ENCODE results near the gene EID3. TPM values are rescaled to one million over a fixed set of nuclear protein-coding genes. Genes with fewer than 3 reads are reported as not detected.

Gene EID3
- total and polyA plus RNA-seq, 2 experiments from 2014 or later: 3.3 to 3.4 TPM

DNA sequence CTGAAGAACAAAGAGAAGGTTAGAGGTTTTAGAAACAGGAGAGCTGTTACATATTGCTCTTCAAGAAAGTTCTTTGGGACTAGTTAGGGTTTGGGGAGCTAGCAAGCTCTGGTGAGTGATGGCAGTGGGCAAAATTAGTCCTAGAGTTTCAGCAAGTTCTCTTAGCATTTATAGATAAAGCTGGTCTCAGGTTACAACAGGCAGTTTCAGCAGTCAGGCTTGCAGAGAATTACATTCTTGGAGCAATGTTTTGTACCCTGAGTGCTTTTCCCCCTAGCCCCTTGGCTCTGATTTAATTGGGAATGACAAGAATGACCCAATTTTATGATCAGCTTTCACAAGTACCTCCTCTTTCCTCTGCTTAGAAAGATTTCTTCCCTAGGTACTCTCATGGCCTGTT lies 21.4 kb upstream of the EID3 start:
- H2AFZ ChIP-seq: peak overlapping the region; percentile 67

More for the DNA sequence above, 21.4 kb upstream of the EID3 start:
- ATAC-seq (no peak), DNase-seq (ENCODE audit: low spot score) (no peak)
- peaks cover 8% of the 10 kb centered on the region for H3K4me1 ChIP-seq (ENCODE audit: insufficient read depth)
- H3K4me3 ChIP-seq: no peak overlapping the region
- H3K9me2 ChIP-seq (ENCODE audit: insufficient read depth): no peaks in the 10 kb centered on the region
- no peak overlapping the region for H3K4me2 ChIP-seq
- no peaks in the 10 kb centered on the region for H4K20me1 ChIP-seq (replicated peaks; ENCODE audit: insufficient read depth)
- no peaks in the 10 kb centered on the region for H3K36me3 ChIP-seq (ENCODE audit: insufficient read depth)
- no peak overlapping the region for H3K27ac Mint-ChIP-seq
- H3F3A ChIP-seq (replicated peaks; ENCODE audit: low read depth): no peaks in the 10 kb centered on the region
- H3K4me1 Mint-ChIP-seq: peaks cover 19% of the 10 kb centered on the region
- no peak overlapping the region for H3K27ac ChIP-seq (ENCODE audit: low read depth)
- no peaks in the 10 kb centered on the region for H3K27me3 ChIP-seq (ENCODE audit: insufficient read depth)
- no peak overlapping the region for H3K4me3 Mint-ChIP-seq
- TF ChIP-seq NANOG (IDR thresholded peaks at IDR 0.05; ENCODE audit: borderline replicate concordance) (no peak), EZH2phosphoT487 (IDR thresholded peaks at IDR 0.05; ENCODE audit: unreplicated experiment) (no peak), EZH2 (IDR thresholded peaks at IDR 0.05; ENCODE audit: low read depth, unreplicated experiment) (no peak), POLR2AphosphoS5 (IDR thresholded peaks at IDR 0.05; ENCODE audit: low read depth) (no peak), STAT1 (IDR thresholded peaks at IDR 0.05; ENCODE audit: unreplicated experiment) (no peak), JUNB (IDR thresholded peaks at IDR 0.05; ENCODE audit: unreplicated experiment) (no peak), CREB1 (CRISPR knock-in tag; IDR thresholded peaks at IDR 0.05; ENCODE audit: low read depth) (no peak), ZNF331 (CRISPR knock-in tag; IDR thresholded peaks at IDR 0.05; ENCODE audit: low read depth) (no peak), ZNF114 (CRISPR knock-in tag; IDR thresholded peaks at IDR 0.05) (no peak)
- TF ChIP-seq, protein P1, sequence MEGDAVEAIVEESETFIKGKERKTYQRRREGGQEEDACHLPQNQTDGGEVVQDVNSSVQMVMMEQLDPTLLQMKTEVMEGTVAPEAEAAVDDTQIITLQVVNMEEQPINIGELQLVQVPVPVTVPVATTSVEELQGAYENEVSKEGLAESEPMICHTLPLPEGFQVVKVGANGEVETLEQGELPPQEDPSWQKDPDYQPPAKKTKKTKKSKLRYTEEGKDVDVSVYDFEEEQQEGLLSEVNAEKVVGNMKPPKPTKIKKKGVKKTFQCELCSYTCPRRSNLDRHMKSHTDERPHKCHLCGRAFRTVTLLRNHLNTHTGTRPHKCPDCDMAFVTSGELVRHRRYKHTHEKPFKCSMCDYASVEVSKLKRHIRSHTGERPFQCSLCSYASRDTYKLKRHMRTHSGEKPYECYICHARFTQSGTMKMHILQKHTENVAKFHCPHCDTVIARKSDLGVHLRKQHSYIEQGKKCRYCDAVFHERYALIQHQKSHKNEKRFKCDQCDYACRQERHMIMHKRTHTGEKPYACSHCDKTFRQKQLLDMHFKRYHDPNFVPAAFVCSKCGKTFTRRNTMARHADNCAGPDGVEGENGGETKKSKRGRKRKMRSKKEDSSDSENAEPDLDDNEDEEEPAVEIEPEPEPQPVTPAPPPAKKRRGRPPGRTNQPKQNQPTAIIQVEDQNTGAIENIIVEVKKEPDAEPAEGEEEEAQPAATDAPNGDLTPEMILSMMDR (conservative IDR thresholded peaks at IDR 0.05; ENCODE audit: low read depth in 2 of 2): no peak
- TF ChIP-seq, protein P2, sequence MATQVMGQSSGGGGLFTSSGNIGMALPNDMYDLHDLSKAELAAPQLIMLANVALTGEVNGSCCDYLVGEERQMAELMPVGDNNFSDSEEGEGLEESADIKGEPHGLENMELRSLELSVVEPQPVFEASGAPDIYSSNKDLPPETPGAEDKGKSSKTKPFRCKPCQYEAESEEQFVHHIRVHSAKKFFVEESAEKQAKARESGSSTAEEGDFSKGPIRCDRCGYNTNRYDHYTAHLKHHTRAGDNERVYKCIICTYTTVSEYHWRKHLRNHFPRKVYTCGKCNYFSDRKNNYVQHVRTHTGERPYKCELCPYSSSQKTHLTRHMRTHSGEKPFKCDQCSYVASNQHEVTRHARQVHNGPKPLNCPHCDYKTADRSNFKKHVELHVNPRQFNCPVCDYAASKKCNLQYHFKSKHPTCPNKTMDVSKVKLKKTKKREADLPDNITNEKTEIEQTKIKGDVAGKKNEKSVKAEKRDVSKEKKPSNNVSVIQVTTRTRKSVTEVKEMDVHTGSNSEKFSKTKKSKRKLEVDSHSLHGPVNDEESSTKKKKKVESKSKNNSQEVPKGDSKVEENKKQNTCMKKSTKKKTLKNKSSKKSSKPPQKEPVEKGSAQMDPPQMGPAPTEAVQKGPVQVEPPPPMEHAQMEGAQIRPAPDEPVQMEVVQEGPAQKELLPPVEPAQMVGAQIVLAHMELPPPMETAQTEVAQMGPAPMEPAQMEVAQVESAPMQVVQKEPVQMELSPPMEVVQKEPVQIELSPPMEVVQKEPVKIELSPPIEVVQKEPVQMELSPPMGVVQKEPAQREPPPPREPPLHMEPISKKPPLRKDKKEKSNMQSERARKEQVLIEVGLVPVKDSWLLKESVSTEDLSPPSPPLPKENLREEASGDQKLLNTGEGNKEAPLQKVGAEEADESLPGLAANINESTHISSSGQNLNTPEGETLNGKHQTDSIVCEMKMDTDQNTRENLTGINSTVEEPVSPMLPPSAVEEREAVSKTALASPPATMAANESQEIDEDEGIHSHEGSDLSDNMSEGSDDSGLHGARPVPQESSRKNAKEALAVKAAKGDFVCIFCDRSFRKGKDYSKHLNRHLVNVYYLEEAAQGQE (IDR thresholded peaks at IDR 0.05; ENCODE audit: unreplicated experiment): no peak
- TF ChIP-seq, protein P3, sequence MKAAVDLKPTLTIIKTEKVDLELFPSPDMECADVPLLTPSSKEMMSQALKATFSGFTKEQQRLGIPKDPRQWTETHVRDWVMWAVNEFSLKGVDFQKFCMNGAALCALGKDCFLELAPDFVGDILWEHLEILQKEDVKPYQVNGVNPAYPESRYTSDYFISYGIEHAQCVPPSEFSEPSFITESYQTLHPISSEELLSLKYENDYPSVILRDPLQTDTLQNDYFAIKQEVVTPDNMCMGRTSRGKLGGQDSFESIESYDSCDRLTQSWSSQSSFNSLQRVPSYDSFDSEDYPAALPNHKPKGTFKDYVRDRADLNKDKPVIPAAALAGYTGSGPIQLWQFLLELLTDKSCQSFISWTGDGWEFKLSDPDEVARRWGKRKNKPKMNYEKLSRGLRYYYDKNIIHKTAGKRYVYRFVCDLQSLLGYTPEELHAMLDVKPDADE (IDR thresholded peaks at IDR 0.05): no peak
- TF ChIP-seq, protein P4, sequence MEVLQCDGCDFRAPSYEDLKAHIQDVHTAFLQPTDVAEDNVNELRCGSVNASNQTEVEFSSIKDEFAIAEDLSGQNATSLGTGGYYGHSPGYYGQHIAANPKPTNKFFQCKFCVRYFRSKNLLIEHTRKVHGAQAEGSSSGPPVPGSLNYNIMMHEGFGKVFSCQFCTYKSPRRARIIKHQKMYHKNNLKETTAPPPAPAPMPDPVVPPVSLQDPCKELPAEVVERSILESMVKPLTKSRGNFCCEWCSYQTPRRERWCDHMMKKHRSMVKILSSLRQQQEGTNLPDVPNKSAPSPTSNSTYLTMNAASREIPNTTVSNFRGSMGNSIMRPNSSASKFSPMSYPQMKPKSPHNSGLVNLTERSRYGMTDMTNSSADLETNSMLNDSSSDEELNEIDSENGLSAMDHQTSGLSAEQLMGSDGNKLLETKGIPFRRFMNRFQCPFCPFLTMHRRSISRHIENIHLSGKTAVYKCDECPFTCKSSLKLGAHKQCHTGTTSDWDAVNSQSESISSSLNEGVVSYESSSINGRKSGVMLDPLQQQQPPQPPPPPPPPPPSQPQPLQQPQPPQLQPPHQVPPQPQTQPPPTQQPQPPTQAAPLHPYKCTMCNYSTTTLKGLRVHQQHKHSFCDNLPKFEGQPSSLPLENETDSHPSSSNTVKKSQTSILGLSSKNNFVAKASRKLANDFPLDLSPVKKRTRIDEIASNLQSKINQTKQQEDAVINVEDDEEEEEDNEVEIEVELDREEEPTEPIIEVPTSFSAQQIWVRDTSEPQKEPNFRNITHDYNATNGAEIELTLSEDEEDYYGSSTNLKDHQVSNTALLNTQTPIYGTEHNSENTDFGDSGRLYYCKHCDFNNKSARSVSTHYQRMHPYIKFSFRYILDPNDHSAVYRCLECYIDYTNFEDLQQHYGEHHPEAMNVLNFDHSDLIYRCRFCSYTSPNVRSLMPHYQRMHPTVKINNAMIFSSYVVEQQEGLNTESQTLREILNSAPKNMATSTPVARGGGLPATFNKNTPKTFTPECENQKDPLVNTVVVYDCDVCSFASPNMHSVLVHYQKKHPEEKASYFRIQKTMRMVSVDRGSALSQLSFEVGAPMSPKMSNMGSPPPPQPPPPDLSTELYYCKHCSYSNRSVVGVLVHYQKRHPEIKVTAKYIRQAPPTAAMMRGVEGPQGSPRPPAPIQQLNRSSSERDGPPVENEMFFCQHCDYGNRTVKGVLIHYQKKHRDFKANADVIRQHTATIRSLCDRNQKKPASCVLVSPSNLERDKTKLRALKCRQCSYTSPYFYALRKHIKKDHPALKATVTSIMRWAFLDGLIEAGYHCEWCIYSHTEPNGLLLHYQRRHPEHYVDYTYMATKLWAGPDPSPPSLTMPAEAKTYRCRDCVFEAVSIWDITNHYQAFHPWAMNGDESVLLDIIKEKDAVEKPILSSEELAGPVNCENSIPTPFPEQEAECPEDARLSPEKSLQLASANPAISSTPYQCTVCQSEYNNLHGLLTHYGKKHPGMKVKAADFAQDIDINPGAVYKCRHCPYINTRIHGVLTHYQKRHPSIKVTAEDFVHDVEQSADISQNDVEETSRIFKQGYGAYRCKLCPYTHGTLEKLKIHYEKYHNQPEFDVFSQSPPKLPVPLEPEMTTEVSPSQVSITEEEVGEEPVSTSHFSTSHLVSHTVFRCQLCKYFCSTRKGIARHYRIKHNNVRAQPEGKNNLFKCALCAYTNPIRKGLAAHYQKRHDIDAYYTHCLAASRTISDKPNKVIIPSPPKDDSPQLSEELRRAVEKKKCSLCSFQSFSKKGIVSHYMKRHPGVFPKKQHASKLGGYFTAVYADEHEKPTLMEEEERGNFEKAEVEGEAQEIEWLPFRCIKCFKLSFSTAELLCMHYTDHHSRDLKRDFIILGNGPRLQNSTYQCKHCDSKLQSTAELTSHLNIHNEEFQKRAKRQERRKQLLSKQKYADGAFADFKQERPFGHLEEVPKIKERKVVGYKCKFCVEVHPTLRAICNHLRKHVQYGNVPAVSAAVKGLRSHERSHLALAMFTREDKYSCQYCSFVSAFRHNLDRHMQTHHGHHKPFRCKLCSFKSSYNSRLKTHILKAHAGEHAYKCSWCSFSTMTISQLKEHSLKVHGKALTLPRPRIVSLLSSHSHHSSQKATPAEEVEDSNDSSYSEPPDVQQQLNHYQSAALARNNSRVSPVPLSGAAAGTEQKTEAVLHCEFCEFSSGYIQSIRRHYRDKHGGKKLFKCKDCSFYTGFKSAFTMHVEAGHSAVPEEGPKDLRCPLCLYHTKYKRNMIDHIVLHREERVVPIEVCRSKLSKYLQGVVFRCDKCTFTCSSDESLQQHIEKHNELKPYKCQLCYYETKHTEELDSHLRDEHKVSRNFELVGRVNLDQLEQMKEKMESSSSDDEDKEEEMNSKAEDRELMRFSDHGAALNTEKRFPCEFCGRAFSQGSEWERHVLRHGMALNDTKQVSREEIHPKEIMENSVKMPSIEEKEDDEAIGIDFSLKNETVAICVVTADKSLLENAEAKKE (CRISPR knock-in tag; IDR thresholded peaks at IDR 0.05): no peak
- no peaks in the 10 kb centered on the region for H3K79me2 ChIP-seq (replicated peaks; ENCODE audit: insufficient read depth)
- H3K9me3 Mint-ChIP-seq: no peaks in the 10 kb centered on the region; the same call in 2 of the 3 replicates
- H3K27me3 Mint-ChIP-seq (ENCODE audit: insufficient read depth, low read depth, poor library complexity): peaks cover 6% of the 10 kb centered on the region
- no peaks in the 10 kb centered on the region for H3K36me3 Mint-ChIP-seq (ENCODE audit: low read depth)

Measured in GM23338 (cell line).